Epidermal melanocyte (primary cell): Measurements from ENCODE around the gene ARMCX5.

Source experiments
- DNase-seq: peaks from one replicate; pipeline ENCODE4 v3.0.0; 2011; ENCODE audit warnings: low spot score; ENCODE audit not compliant: insufficient read length

The ARMCX5 gene

DNA sequence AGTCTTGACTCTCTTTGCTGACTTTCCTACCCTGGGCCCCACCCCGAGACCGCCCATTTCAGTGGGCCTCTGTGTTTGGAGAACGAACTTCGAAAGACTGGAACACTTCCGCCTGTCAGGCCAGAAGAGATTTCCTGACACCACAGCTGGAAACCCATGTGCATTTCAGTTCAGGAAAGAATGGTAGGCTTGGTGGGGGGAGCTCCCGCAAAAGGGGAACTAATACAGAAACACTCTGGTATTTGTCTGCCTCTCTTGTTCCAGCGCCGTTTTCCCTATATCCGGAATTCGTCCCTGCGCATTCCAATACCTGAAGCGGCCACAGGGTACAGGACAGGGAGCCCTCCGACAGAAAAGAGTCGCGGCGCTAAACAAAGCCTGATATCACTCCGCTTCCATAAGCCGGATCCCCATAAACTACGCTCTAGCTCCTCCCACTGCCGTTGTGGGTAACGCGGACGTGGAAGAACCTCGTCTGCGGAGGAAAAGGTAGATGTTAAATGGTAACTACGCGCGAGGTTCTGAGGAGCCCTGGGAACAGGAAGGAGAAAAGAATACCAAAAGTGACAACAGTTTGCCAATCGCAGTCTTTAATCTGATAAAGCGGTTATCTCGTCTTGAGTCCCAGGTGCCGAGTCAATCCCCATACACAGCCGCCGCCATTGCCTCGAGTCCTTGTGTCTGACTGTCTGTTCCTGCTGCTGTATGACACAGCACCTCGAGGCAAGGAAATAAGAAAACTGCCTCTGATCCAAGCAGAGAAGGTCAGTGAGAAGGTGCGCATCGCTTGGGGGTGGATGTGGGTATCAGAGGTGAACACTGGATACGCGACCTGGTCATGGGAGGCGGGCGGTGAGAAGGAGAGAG is at the start of gene ARMCX5:
ARMCX5 (plus strand) TSS at position 432 of the 867 bp plus-strand sequence. CDS start 2,627 bp downstream, outside the sequence.
- peak; percentile 21 for DNase-seq

DNA sequence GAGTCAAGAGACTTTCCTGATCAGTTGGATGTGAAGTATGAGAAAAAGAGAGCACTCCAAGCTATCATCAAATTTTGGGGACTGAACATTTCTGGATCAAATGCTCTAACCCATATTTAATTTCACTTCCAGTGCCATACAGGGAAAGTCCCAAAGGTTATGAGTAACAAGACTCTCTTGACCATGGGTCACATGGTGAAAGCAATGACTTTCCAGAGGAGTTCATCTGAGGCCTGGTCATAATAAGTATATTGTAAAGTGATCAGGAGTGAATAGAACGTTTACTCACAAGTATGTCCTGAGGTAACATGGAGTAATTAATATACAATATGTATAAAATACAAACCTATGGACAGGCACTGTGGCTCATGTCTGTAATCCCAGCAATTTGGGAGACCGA is 40.7 kb upstream of the ARMCX5 start:
- DNase-seq = no peak

DNA sequence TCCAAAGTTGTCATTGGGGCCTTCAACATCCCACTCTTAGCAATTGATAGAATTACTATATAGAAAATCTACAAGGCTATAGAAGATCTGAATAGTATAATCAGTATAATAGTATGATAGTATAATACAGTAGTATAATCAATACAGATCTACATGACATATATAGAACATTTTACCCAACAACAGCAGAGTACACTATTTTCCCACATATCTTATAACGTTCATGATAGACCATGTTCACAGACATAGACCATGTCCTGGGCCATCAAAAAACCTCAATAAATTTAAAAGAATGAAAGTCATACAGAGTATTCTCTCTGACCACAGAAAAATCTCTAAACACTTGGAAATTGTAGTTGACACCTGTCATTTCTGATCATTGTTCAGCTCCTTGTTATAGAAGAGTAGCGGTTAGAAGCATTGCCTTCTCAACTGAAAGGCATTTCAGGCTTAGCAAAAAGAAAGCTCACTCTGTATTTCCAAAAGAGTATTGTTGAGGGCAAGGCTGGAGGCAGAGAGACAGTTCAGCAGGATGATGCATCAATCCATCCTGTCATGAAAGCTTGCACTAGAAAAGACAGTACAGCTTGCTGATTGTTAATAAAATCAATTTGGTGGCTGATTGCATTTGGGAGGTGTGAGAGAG is 38.8 kb upstream of the ARMCX5 start:
- DNase-seq = no peak

DNA sequence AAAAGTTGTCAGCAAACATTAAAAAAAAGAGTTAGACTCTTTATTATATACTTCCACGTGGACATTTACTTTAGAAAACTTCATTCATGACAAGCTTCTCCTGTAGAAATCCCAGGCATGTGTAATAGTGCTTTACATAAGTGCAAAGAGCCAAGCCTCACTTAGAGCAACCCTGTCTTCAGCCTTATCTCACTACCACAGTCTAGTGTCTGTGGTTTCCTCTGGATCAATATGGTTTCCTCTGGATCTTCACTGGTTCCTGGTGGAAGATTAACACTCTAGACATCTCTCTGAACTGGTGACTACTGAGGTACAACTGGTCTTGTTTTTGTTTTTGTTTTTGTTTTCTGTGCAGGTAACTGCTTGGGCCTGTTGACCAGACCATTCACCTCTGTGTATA is 18.4 kb upstream of the ARMCX5 start:
- no peak for DNase-seq

DNA sequence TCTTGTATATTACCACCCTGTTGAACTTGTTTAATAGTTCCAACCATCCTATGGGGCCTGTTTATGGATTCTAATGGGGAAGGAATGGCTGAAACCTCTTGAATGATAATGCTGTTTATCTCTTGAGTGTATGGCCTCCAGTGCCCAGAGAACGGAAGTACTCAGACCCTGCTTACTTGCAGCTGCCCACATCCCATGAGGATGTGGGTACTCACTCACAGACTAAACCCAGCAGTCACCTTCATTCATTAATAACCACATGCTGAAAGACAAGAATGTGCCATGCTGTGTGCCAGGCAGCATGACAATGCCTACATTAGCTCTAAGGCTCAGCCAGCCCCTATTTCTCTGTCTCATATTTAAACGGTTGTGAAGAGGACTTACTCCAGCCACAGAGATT is 5.9 kb upstream of the ARMCX5 start:
- no peak for DNase-seq

DNA sequence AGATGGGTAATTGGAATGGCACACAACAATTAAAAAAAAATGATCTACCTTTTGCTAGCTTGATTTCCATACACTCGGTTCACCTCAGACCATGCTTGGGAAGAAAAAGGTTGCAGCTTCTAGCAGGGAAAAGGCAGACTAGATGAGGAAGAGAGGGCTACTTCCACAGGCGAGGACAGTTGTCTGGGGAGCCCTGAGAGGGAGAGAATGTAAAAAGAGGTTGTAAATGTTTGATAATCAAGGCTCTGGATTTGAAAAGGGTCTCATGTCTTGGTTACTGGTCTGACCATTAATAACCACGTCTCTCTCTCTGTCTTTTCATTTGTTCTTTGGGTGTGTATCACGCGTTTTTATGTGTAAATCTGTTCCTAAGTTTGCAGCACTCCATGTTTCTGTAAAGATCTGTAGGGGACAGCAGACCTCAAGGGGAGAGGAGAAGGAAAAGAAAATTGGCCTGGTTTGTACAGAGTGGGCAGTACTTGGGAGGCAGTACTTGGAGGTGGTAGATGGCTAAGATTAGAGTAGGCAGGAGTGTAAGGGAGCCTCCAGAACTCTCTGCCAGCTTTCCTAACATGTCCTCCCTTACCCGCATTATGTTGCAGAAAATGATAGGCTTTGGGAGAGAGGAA is 750 bp downstream of the ARMCX5 start:
- no peak for DNase-seq

DNA sequence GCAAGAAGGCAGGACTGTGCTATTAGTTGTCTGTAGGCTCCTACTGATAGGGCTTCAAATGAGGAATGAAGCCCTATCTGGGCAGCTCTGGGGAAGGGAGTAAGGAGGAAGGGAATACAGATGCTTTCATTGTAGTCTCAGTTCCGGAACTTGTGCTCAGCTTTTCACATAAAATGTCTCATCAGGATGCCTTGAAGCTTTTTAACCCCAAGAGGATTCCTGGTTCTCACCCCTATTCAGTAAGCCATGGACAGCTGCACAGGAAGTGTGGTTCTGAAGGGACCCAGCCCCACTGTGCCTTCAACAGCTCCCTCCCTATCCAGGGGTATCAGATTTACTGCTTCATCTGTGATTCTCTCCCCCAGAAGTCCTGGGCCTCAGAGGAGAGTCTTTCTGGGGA is 5.0 kb downstream of the ARMCX5 start:
- peak; percentile 29 for DNase-seq

DNA sequence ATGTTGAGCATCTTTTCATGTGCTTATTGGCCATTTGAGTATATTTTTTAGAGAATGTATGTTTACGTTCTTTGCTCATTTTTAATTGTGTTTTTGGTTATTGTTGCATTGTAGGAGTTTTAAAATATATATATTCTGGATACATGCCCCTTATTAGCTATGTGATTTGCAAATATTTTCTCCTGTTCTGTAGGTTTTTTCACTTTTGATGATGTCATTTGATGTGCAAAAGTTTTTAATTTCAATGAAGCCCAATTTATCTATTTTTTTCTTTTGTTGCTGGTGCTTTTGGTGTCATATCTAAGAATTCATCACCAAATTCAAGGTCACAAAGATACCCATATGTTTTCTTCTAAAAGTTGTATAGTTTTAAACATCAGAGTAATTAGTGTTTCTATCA is 6.8 kb downstream of the ARMCX5 start:
- no peak for DNase-seq

DNA sequence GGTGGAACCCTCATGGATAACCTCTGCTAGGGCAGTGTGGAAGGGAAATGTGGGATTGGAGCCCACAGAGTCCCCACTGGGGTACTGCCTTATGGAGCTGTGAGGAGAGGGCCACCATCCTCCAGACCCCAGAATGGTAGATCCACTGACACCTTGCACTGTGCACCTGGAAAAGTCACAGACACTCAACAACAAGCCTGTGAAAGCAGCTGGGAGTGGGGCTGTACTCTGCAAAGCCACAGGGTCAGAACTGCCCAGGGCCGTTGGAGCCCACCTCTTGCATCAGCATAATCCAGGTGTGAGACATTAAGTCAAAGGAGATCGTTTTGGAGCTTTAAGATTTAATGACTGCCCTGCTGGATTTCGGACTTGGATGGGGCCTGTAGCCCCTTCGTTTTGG is 11.6 kb downstream of the ARMCX5 start:
- no peak for DNase-seq

DNA sequence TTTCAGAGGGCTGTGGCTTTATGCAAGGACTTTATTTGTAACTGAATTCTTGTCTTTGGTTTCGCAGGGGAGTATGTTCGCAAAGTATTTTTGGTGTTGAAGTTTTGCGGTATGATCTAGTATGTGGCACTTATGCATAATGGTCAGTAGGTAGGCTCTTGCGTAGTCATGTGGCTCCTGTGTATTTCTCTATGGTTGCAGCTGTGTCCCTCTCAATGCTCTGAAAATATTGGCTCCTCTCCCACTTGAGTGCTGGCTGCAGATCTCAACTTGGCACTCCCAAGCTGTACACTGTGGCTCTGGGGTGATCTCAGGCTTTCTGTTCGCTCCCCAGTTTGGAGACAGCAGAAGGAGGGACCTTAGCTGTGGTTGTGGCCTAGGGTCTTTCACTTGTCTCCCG is 24.8 kb downstream of the ARMCX5 start:
- DNase-seq = no peak

DNA sequence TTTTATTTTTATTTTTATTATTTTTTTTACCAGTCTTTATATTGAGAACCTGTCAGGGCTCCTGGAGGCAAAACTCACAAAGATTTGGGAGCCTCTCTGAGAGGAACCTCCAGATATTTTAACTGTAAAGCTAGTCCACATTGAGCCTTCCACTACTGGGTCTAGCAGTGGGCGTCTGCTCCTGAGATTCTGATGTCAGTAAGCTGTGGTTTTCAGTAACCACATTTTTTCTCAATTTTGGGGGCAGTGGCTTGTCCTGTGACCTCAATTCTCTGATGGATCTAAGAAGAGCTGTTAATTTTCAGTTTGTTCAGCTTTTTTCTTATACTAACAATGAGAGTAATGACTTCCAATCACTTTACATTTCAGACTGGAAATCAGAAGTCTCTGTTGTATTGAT is 28.3 kb downstream of the ARMCX5 start:
- DNase-seq = no peak

DNA sequence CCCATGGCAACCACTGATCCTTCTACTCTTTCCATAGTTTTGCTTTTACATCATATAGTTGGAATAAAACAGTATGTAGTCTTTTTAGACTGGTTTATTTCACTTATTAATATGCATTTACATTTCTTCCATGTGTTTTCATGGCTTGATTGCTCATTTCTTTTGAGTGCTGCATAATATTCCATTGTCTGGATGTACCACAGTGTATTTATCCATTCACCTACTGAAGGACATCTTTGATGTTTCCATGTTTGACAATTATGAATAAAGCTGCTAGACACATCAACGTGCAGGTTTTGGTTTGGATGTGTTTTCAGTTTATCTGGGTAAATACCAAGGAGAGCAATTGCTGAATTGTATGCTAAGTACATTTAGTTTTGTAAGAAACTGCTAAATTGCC is 38.2 kb downstream of the ARMCX5 start:
- no peak for DNase-seq

DNA sequence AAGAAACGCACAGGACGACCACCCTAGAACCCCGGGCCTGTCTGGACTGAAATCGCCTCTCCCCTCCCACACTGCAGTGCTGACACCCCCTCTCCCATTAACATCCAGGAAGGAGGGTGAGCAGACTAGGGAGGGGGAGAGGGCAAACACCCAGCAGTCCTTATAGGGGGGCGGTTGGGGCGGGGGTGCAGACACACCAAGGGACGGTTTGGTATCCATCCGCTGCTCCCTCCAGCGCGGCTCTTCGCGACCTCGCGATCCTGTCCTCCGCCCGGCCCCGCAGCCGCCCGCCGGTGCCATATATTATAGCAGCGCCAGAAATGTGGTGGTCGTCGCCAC is 51.6 kb downstream of the ARMCX5 start:
- DNase-seq = no peak

DNA sequence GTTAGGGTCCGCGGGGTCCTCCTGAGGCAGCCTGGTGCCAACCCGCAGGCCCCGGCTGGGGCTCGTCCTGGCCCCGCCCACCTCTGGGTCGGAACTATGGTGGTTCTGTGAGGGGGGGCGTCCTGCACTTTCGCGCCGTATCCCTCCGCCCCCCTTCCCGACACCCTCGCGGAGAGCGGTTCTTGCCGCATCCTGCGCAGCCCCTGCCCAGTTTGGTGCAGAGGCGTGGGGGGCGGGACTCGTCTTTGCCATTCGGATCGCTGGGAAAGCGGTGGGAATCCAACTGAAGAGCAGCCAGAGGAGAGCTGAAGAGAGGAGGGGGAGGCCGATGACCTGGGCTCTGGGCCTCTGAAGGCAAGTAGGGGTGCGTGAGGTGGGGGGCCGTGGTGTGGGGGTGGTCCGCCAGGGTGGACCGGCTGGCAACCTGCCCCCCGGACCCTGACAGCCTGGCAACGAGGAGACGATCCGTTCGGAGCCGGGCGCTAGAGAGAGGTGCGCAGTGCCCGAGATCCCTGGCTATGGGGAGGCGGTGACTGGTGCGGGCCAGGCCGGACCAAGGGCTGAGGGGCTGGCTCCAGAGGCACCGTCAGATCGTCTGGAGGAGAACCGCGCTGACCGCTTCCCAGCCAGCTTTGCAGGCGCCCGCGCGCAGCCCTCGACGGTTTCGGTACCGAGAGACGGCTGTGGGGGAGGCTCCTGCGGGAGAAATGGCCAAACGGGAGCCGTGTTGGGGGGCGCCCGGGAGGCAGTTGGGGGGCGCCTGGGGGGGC is 52.1 kb downstream of the ARMCX5 start, which contains the start of gene GPRASP1:
GPRASP1 (plus strand) TSS at position 242 of the 770 bp plus-strand sequence. CDS start 2,431 bp downstream, outside the sequence.
- DNase-seq = no peak

DNA sequence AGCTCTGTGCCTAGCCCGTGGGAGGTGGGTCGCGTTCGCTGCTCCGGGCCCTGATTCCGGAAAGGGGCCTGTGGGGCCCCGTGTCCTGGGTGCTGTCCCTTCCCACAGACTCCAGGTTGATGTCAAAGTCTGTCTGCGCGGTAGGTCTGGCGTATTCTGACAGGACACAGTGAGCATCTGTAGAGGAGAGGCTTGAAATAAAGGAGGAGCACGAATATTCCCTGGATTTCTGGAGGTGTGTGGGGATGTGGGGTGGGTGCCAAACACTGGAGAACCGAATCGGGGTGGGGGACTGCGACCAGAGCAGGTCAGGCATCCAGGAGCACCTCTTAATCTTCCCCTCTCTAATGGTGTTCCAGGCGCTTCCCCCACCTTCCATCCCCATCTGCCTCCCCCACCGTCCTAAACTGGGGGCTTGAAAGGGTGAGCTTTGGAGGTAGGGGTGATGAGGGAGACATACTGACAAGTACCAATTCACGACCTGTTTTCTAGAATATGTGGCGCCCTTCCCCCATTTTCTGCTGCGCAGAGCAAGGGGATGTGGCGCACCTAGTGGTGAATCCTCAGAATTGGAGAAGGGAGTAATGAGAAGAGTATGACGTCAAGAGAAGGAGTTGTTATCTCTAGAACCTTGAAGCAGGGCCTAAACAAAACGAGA is 52.8 kb downstream of the ARMCX5 start:
- DNase-seq = no peak
